GM19193 (cell line): Measurements from ENCODE around the gene PPP3CA.

Experiments used
- POLR2A ChIP-seq: IDR thresholded peaks from 4 replicates; pipeline ENCODE4 v1.6.1; 2011; ENCODE audit not compliant: insufficient read depth, insufficient read length; ENCODE audit errors: extremely low read depth

Gene PPP3CA

DNA sequence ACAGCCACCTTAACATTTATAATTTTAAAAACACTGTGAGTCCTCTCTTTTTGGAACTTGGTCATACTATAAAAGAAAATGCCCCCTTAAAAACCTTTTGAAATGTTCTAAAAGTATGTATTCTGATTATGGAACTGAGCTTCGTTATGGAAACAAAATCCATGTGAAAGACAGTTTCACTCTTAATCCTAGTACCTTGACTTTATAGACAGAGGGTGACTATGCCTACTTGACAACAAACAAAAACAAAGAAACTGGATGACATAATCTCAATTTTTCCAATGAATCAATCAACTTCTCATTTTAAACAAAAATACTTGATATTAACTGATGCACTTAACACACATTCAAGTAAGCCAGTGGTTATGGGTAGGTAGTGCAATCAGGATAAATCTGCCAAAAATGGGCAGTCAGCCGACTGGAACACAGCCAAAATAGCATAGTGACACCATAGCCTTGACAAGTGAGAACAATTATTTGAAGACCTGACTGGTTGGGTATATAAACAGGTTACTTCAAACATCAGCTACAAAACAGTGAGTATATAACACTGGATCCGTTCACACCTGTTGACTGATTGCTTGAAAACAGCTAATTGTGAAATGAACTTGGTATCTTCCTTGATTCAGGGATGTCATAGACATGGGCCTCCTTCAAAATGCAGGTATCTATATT is 265.5 kb downstream of the PPP3CA start:
- TF ChIP-seq POLR2A: no peak

- no peak for TF ChIP-seq POLR2A
These were observed 266.2 kb downstream of the PPP3CA start for GRCh38 chr4:101081166-101081565.

GRCh38 chr4:101078950-101079349 is 268.4 kb downstream of the PPP3CA start:
- TF ChIP-seq POLR2A: no peak

- no peak for TF ChIP-seq POLR2A
These were observed 271.3 kb downstream of the PPP3CA start for GRCh38 chr4:101076032-101076431.

DNA sequence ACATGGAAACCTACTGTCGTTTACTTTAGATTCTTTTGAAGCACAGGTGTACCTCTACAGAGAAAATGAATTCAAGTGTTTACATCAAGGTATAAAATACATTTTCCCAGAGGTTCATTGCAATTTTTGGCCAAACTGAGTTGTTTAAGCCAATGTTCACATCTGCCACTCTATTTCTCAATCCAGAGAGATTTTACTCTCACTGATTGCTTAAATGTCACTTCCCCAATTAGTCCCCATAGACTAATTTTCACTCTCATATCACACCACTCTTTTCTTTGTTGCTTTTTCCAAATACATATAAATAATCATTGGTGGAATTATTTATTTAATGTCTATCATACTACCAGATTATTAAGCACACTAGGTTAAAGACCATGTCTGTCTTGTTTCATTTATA is 271.8 kb downstream of the PPP3CA start:
- TF ChIP-seq POLR2A: no peak

- TF ChIP-seq POLR2A: no peak
These were observed 273.0 kb downstream of the PPP3CA start for GRCh38 chr4:101074326-101074725.

GRCh38 chr4:101071241-101071640 is 276.1 kb downstream of the PPP3CA start:
- no peak for TF ChIP-seq POLR2A

DNA sequence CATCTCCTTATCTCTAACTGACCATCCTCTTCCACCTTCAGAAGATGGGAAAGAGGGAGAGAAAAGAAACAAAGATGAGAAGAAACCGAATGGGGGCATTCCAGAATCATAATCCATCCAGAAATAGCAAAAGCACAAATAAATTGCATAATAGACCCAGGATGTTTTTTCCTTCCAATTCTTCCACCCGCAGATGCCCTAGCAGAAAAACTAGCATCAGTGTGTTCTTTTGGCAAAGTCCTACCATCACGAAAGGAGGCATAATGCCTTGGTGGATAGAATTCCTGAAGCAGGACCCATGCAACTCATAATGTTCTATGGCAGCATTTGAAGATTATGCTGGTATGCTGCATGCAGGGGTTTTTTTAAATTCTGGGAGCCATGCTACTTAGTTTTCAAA is 279.2 kb downstream of the PPP3CA start:
- TF ChIP-seq POLR2A: no peak

GRCh38 chr4:101067383-101067782 is 279.9 kb downstream of the PPP3CA start:
- no peak for TF ChIP-seq POLR2A

GRCh38 chr4:101066626-101067170 is 280.6 kb downstream of the PPP3CA start:
- no peak for TF ChIP-seq POLR2A

DNA sequence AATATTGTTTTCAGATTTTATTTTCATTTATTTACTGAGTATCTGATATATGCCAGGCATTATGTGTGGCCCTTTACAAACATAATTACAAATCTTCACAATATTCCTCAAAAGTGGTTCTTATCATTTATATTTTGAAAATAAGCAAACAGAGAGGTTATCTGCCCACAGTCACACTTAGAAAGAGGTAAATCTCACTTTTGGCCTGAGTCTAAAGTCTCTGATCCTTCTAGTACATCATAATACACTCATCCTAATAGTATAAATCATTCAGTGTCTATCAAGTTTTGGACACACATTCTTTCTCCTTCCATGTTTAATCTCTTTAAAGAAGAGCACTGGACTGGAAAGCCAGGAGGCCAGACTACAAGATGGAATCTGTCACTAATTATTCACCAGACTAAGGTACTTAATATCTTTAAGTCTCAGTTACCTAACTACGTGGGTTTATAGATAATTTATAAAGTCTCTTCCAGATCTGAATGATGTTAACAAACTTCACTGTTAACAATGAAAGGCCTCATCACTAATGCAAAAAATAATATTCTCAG is 281.3 kb downstream of the PPP3CA start:
- no peak for TF ChIP-seq POLR2A

GRCh38 chr4:101065346-101065745 is 282.0 kb downstream of the PPP3CA start:
- no peak for TF ChIP-seq POLR2A

DNA sequence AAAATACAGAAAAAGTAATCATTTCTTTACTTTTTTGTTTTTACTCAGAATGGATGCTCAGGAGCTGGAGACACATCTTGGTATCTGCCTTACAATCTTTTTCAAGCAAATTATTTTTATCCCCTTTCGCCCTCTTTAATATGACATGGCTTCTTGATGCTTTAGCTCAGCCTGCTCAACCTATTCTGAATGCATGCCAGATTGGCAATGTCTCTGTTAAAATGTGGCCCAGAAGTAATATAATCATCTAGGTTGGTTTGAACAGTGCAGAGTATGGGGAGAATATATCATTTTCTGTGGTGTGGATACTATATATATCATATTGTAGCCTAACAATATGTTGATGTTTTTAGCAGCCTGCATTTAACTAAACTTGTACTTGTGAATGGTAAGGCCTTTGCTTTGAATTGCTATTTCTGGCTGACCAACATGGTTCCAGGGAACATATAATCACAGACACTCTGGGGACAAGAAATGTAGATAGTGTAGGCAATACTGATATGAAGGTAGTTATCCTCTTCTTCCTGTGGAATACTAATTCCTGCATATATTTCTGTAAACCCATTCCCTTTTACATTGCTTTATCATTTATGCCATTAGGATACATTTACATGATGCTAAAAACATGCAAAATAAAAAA is 282.7 kb downstream of the PPP3CA start:
- no peak for TF ChIP-seq POLR2A

DNA sequence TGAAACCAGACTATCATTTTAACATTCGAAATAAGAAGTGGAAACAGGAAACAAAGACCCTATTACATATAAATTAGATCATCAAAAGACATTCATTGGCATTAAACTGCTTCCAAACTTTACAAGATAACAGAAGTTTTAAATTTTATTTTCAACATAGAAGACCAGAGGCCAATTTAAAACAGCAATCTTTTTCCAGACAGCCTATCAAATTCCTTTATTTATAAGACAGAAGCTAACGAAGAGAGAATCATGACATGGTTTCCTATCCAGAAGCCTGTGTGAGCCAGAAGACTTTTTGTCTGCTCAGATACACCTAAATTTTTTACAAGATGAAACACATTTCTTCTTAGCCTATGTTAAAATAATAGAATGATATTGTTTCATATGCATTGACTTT is 291.9 kb downstream of the PPP3CA start:
- TF ChIP-seq POLR2A: no peak

GRCh38 chr4:101050837-101051205 is 296.5 kb downstream of the PPP3CA start:
- TF ChIP-seq POLR2A: no peak
